Natural killer cell (primary cell): Measurements from ENCODE around the gene MBD6. TPM values are rescaled to one million over a fixed set of nuclear protein-coding genes. Genes with fewer than 3 reads are reported as not detected.
A peak's percentile ranks its signal among the peaks of the same experiment; 100 is the strongest.
"Not testable (repeated sequence)": the region's sequence is repeated elsewhere in the genome, so short reads cannot be mapped to it uniquely, and the experiment has no call there.

Experiments
- ATAC-seq, 3 donors: fragments of 150-1000 bp in 2 of 3; fragments of 200-7000 bp in 1 of 3; cut with Tn5 transposase; 1 replicate in 1 of 3; 2 replicates in 2 of 3; pipeline ENCODE4 v1.10.0; 2021; ENCODE audit warnings: mild to moderate bottlenecking in 2 of 3, moderate library complexity in 2 of 3
- DNase-seq, 2 donors: peaks; one replicate each; pipeline versions ENCODE4 v3.0.0 to v3.0.0-alpha.2; 2013 to 2021; ENCODE audit warnings: mixed read lengths in 1 of 2
- H3K27ac ChIP-seq: one replicate; pipeline ENCODE4 v1.5.1; 2013; ENCODE audit warnings: mild to moderate bottlenecking, low read length
- H3K27me3 ChIP-seq: one replicate; pipeline ENCODE4 v1.6.1; 2013; ENCODE audit warnings: low read length; ENCODE audit not compliant: control insufficient read depth, insufficient read depth
- H3K36me3 ChIP-seq: one replicate; pipeline ENCODE4 v1.6.1; 2013; ENCODE audit warnings: low read length; ENCODE audit not compliant: control insufficient read depth, insufficient read depth
- H3K4me1 ChIP-seq: one replicate; pipeline ENCODE4 v1.6.1; 2013; ENCODE audit warnings: low read length; ENCODE audit not compliant: control insufficient read depth, insufficient read depth
- H3K4me3 ChIP-seq: one replicate; pipeline ENCODE4 v1.5.1; 2013; ENCODE audit warnings: low read length
- H3K9me3 ChIP-seq: one replicate; pipeline ENCODE4 v1.6.1; 2013; ENCODE audit warnings: low read length; ENCODE audit not compliant: control insufficient read depth, insufficient read depth
- H3K27ac Mint-ChIP-seq, 2 donors: one replicate each; pipeline ENCODE4 v1.8.0; 2022; ENCODE audit warnings: mild to moderate bottlenecking in 2 of 2, mixed read lengths in 2 of 2, moderate library complexity in 1 of 2
- H3K27me3 Mint-ChIP-seq, 2 donors: one replicate each; pipeline ENCODE4 v1.8.0; 2022; ENCODE audit warnings: low read depth in 2 of 2, mixed read lengths in 2 of 2
- H3K36me3 Mint-ChIP-seq: one replicate; pipeline ENCODE4 v1.8.0; 2022; ENCODE audit warnings: mixed read lengths
- H3K4me1 Mint-ChIP-seq, 2 donors: one replicate each; pipeline ENCODE4 v1.8.0; 2022; ENCODE audit warnings: mixed read lengths in 2 of 2
- H3K4me3 Mint-ChIP-seq: one replicate; pipeline ENCODE4 v1.8.0; 2022; ENCODE audit warnings: mild to moderate bottlenecking, moderate library complexity, mixed read lengths
- H3K9me3 Mint-ChIP-seq, 2 donors: one replicate each; pipeline ENCODE4 v1.8.0; 2022; ENCODE audit warnings: mixed read lengths in 2 of 2
- WGBS: methylation state at CpG from one replicate; pipeline ENCODE4 v1.1.7; 2013; ENCODE audit warnings: missing lambda C conversion rate; ENCODE audit not compliant: insufficient coverage; 5-methylcytosine and 5-hydroxymethylcytosine counted together
- intact Hi-C: fragments of 100-400 bp; cut with micrococcal nuclease; formaldehyde crosslinking; loops from one replicate; pipeline ENCODE4 v1.14.2; 2022
- total RNA-seq, 4 donors: library from RNA; stranded (reverse); fragments of 120-200 nt in 1 of 4; gene quantifications; one replicate each; pipeline versions ENCODE4 v1.2.3 to v1.2.4, GENCODE V29; 2013 to 2022
- TF ChIP-seq, protein P1 (sequence below): fragments of 200-600 bp; IDR thresholded peaks from one replicate; pipeline ENCODE4 v1.8.0; 2022; ENCODE audit warnings: antibody characterized with exemption

MBD6 gene
- total RNA-seq, 3 donors from 2014 or later (not counting 1 experiment from before 2014, with no cell fraction given), result 130 to 142 (median 139) TPM

DNA sequence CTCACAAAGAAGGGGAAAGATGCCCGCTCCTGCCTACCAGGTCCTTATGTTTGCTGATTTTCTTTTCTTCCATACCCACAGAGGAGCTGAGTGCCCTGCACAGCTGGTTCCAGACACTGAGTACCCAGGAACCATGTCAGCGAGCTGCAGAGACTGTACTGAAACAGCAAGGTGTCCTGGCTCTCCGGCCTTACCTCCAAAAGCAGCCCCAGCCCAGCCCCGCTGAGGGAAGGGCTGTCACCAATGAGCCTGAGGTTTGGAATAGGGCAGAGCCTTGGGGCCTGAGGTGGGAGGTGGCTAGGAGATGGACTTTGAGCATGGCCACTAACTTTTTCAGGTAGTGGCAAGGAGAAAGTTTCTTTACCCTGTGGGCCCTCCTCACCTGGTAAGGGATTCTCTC is 32.5 kb upstream of the MBD6 start:
- intact Hi-C loops, result no loop called here
- no peaks in the 10 kb centered on the region for H3K27me3 ChIP-seq
- H3K4me1 ChIP-seq, result peaks cover 20% of the 10 kb centered on the region
- no peak overlapping the region for H3K4me3 ChIP-seq
- 96% methylated on average over 4 of the region's 4 CpGs for WGBS
- Mint-ChIP-seq H3K9me3 (no peaks in the 10 kb centered on the region), H3K4me1 (peaks cover 23 to 29% of the 10 kb centered on the region in 2 donors), H3K36me3 (peaks cover 11% of the 10 kb centered on the region), H3K27ac (peak overlapping the region in 1 of 2 donors; percentile 6), H3K4me3 (no peak overlapping the region), H3K27me3 (no peaks in the 10 kb centered on the region)
- H3K27ac ChIP-seq, result no peak overlapping the region
- H3K9me3 ChIP-seq, result no peaks in the 10 kb centered on the region
- TF ChIP-seq, protein P1, sequence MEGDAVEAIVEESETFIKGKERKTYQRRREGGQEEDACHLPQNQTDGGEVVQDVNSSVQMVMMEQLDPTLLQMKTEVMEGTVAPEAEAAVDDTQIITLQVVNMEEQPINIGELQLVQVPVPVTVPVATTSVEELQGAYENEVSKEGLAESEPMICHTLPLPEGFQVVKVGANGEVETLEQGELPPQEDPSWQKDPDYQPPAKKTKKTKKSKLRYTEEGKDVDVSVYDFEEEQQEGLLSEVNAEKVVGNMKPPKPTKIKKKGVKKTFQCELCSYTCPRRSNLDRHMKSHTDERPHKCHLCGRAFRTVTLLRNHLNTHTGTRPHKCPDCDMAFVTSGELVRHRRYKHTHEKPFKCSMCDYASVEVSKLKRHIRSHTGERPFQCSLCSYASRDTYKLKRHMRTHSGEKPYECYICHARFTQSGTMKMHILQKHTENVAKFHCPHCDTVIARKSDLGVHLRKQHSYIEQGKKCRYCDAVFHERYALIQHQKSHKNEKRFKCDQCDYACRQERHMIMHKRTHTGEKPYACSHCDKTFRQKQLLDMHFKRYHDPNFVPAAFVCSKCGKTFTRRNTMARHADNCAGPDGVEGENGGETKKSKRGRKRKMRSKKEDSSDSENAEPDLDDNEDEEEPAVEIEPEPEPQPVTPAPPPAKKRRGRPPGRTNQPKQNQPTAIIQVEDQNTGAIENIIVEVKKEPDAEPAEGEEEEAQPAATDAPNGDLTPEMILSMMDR, result no peak
- DNase-seq (no peak), ATAC-seq (no peak)
- peaks cover 34% of the 10 kb centered on the region for H3K36me3 ChIP-seq

DNA sequence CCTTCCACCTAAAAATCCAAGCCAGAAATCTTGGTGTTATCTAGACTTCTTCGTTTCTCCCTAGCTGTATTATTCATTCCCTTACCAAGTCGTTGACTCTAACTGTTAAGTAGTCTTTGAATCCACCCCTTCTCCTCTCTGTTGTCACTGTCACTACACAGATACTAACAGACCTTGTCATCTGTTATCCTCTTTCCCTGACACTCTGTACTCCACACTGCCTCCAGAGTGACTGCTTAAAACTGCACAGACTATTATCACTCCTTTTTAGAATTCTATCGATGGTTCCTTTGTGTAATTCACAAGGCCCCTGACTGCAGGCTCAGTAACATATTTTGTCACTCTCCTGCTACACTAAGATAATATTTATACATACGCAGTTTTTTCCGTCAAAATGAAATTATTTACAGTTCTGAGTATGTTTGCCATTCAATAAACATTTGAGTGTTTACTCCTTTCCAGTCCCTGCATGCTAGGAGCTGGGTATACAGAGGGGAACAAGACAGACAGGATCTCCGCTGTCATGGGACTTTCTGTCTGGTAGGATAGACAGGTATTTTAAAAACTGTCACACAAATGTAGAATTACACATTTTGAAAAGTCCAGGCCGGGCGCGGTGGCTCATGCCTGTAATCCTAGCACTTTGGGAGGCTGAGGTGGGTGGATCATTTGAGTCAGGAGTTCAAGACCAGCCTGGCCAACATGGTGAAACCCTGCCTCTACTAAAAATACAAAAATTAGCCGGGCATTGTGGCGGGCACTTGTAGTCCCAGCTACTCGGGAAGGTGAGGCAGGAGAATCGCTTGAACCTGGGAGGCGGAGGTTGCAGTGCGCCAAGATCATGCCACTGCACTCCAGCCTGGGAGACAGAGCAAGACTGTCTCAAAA is 31.0 kb upstream of the MBD6 start:
- Mint-ChIP-seq H3K4me1 (peaks cover 23 to 29% of the 10 kb centered on the region in 2 donors), H3K36me3 (peaks cover 11% of the 10 kb centered on the region), H3K27me3 (no peaks in the 10 kb centered on the region), H3K27ac (peak overlapping the region; percentile 6 to 47), H3K9me3 (no peaks in the 10 kb centered on the region), H3K4me3 (peak overlapping the region; percentile 1)
- no peaks in the 10 kb centered on the region for H3K9me3 ChIP-seq
- ATAC-seq (peak in 1 of 3 donors; percentile 13), DNase-seq (peak in 1 of 2 donors; percentile 34)
- TF ChIP-seq, protein P1, result no peak
- intact Hi-C loops, result no loop called here
- 96% methylated on average over 14 of the region's 15 CpGs for WGBS
- no peaks in the 10 kb centered on the region for H3K27me3 ChIP-seq
- no peak overlapping the region for H3K27ac ChIP-seq
- H3K4me1 ChIP-seq, result peaks cover 20% of the 10 kb centered on the region
- H3K4me3 ChIP-seq, result no peak overlapping the region
- peaks cover 37% of the 10 kb centered on the region for H3K36me3 ChIP-seq

DNA sequence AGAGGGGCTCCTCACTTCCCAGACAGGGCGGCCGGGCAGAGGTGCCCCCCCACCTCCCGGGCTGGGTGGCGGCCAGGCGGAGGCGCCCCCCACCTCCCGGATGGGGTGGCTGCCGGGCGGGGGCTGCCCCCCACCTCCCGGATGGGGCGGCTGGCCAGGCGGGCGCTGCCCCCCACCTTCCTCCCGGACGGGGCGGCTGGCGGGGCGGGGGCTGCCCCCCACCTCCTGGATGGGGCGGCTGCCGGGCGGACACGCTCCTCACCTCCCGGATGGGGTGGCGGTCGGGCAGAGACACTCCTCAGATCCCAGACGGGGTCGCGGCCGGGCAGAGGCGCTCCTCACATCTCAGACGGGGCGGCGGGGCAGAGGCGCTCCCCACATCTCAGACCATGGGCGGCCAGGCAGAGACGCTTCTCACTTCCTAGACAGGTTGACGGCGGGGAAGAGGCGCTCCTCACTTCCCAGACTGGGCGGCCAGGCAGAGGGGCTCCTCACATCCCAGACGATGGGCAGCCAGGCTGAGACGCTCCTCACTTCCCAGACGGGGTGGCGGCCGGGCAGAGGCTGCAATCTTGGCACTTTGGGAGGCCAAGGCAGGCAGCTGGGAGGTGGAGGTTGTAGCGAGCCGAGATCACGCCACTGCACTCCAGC is 27.4 kb upstream of the MBD6 start:
- H3K9me3 ChIP-seq, intact Hi-C loops, H3K27me3 Mint-ChIP-seq, H3K27ac ChIP-seq, H3K9me3 Mint-ChIP-seq, H3K27ac Mint-ChIP-seq, H3K4me1 ChIP-seq, DNase-seq, H3K4me3 ChIP-seq, ATAC-seq, H3K27me3 ChIP-seq, H3K4me3 Mint-ChIP-seq: not testable (repeated sequence)
- WGBS, result 94% methylated on average over 40 of the region's 48 CpGs
- H3K4me1 Mint-ChIP-seq, result peaks cover 4 to 12% of the 10 kb centered on the region in 2 donors
- H3K36me3 ChIP-seq, result peaks cover 44% of the 10 kb centered on the region
- peaks cover 11% of the 10 kb centered on the region for H3K36me3 Mint-ChIP-seq

DNA sequence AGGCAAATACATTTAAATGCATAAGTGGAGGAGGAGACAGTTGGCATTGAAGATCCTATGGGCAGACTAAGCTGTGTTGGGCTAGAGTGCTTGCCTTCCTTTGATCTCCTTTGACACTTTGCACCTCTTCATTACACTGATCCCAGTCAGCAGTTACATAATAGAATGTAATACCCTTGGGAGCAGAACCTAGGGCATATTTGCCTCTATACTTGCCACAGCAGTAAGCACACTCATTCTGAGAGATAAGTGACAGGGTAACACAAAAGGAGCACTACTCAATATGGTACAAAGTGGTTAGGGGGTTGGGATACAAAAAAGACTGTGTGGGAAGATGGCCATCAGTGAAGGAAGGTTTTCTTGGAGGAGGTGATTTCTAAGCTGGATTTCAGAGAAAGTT is 25.8 kb upstream of the MBD6 start:
- peaks cover 13% of the 10 kb centered on the region for H3K36me3 Mint-ChIP-seq

More for the DNA sequence above, 25.8 kb upstream of the MBD6 start:
- no peaks in the 10 kb centered on the region for H3K9me3 Mint-ChIP-seq
- Histone ChIP-seq H3K4me3 (no peak overlapping the region), H3K9me3 (no peaks in the 10 kb centered on the region), H3K4me1 (no peaks in the 10 kb centered on the region), H3K36me3 (peaks cover 43% of the 10 kb centered on the region), H3K27me3 (no peaks in the 10 kb centered on the region), H3K27ac (no peak overlapping the region)
- intact Hi-C loops, result no loop called here
- TF ChIP-seq, protein P1, result no peak
- H3K4me1 Mint-ChIP-seq, result peaks cover 4 to 7% of the 10 kb centered on the region in 2 donors
- no peaks in the 10 kb centered on the region for H3K27me3 Mint-ChIP-seq
- ATAC-seq (no peak), DNase-seq (no peak)
- peak overlapping the region in 1 of 2 donors; percentile 3 for H3K27ac Mint-ChIP-seq
- H3K4me3 Mint-ChIP-seq, result no peak overlapping the region
